Measurements from ENCODE around the gene AACS.

DNA sequence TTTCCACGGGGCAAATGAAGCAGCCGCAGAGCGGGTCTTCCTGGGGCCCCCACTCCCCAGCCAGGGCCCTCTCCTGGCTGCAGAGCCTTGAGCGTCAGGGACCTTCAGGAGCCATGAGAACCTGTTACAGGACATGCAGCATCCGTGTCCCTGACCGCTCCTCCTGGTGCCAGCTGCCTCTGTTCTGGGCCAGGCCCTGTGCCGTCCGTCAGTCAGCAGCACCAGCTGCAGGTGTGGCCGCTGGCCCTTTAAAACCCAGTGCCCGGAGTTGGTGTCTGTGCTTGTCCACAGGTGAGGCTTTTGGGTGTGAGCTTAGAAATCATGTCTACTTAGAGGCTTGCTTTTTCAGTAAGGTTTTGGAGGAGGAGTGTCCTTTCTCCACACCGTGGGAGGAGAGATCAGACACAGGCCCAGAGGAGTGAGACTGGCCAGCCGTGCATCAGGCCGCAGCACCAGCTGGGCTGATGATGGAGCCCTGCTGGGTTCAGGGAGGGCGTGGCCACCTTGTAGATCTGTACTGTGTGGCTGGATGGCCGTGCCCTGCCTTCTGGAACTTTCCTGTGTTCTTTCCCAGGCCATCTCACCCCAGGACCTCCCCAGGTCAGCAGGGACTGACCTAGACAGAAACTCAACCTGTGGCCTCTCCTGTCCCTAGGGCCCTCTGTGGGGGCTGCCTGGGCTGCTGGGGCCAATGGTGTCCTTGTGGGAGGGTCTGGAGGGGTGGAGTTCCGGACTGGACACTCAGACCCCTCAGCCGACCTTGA is 27.1 kb downstream of the AACS start:
- TF ChIP-seq EZH2 (IDR thresholded peaks at IDR 0.05) = no peak
- TF ChIP-seq CTCF (IDR thresholded peaks at IDR 0.05) = no peak

Measured in neural progenitor cell (in vitro differentiated cells).